HFFc6 (cell line): ENCODE measurements around the gene LMO2. TPM values are rescaled to one million over a fixed set of nuclear protein-coding genes. Genes with fewer than 3 reads are reported as not detected.
A peak's percentile ranks its signal among the peaks of the same experiment; 100 is the strongest.
"Not testable (repeated sequence)": the region's sequence is repeated elsewhere in the genome, so short reads cannot be mapped to it uniquely, and the experiment has no call there.

Experiments used
- DNase-seq: peaks from one replicate; pipeline ENCODE4 v3.0.0-alpha.2; 2018
- H3K27ac Mint-ChIP-seq: 2 replicates; pipeline ENCODE4 v1.8.0; 2020; ENCODE audit warnings: mild to moderate bottlenecking, mixed read lengths
- H3K27me3 Mint-ChIP-seq: 2 replicates; pipeline ENCODE4 v1.8.0; 2021; ENCODE audit warnings: mild to moderate bottlenecking, moderate library complexity, mixed read lengths; ENCODE audit not compliant: insufficient read depth
- H3K36me3 Mint-ChIP-seq: 2 replicates; pipeline ENCODE4 v1.8.0; 2021; ENCODE audit warnings: low read depth, mixed read lengths
- H3K4me1 Mint-ChIP-seq: 2 replicates; pipeline ENCODE4 v1.8.0; 2020; ENCODE audit warnings: low read depth, mixed read lengths
- H3K4me3 Mint-ChIP-seq: 2 replicates; pipeline ENCODE4 v1.8.0; 2020; ENCODE audit warnings: mild to moderate bottlenecking, moderate library complexity, mixed read lengths
- H3K9me3 Mint-ChIP-seq: 2 replicates; pipeline ENCODE4 v1.8.0; 2020; ENCODE audit warnings: mild to moderate bottlenecking, mixed read lengths
- CTCF ChIP-seq: fragments of 200-600 bp; sonication (generic); IDR thresholded peaks from 2 replicates; pipeline ENCODE4 v1.5.0; 2021; ENCODE audit warnings: antibody characterized with exemption, mild to moderate bottlenecking
- total RNA-seq, 6 experiments: library from RNA; stranded (reverse); fragmentation: NEBNext Ultra II Directional; extraction: Animal tissue kit (Norgen Biotek cat#: 25700); gene quantifications; 2 replicates in 1 of 6; 3 replicates in 5 of 6; pipeline ENCODE4 v1.2.3, GENCODE V29; 2021

The LMO2 gene
- total RNA-seq, 6 experiments from 2014 or later, result 0.11 to 0.30 (median 0.15) TPM; not detected in 2

GRCh38 chr11:33919645-33920044, 27.8 kb upstream of the LMO2 start:
- H3K27me3 Mint-ChIP-seq, result peaks cover 39% of the 10 kb centered on the region
- no peaks in the 10 kb centered on the region for H3K9me3 Mint-ChIP-seq
- TF ChIP-seq CTCF, result no peak
- DNase-seq, result no peak
- H3K36me3 Mint-ChIP-seq, result no peaks in the 10 kb centered on the region
- H3K4me3 Mint-ChIP-seq, result no peak overlapping the region
- 0 out of 2 replicates have a peak, but pooled peaks cover 11% of the 10 kb centered on the region for H3K4me1 Mint-ChIP-seq
- no peak overlapping the region for H3K27ac Mint-ChIP-seq

- not testable (repeated sequence) for H3K36me3 Mint-ChIP-seq, H3K4me3 Mint-ChIP-seq, DNase-seq, H3K9me3 Mint-ChIP-seq, H3K27ac Mint-ChIP-seq
- H3K4me1 Mint-ChIP-seq, result peaks cover 19% of the 10 kb centered on the region
- H3K27me3 Mint-ChIP-seq, result peaks cover 33% of the 10 kb centered on the region
Observed at GRCh38 chr11:33917402-33917801, 25.5 kb upstream of the LMO2 start.

- no peak for DNase-seq
- peaks cover 29% of the 10 kb centered on the region for H3K27me3 Mint-ChIP-seq
- TF ChIP-seq CTCF, result no peak
- H3K4me3 Mint-ChIP-seq, result no peak overlapping the region
- H3K9me3 Mint-ChIP-seq, result no peaks in the 10 kb centered on the region
- no peak overlapping the region for H3K27ac Mint-ChIP-seq
- H3K4me1 Mint-ChIP-seq, result peaks cover 26% of the 10 kb centered on the region
- H3K36me3 Mint-ChIP-seq, result no peaks in the 10 kb centered on the region
Observed at GRCh38 chr11:33916736-33917135, 24.9 kb upstream of the LMO2 start.

DNA sequence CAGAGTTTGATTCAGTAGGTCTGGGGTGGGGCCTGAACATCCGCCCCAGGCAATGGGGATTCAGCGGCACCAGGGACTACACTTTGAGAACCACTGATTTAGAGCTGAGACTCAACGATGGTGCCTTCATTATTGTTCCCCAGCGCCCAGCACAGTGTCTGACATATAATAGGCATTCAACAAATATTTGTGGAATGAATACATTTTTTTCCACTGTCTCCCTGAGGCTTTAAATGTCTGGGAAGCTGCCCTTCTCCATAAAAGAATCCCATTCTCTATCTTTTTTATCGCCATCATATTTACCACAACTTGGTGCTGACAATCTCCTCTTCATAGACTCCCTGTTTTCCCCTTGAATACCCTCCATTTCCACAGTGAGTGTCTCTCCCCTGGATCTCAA, 23.6 kb upstream of the LMO2 start:
- no peaks in the 10 kb centered on the region for H3K36me3 Mint-ChIP-seq
- no peak overlapping the region for H3K27ac Mint-ChIP-seq
- H3K27me3 Mint-ChIP-seq, result peaks cover 32% of the 10 kb centered on the region
- H3K4me1 Mint-ChIP-seq, result peaks cover 25% of the 10 kb centered on the region
- DNase-seq, result no peak
- no peak overlapping the region for H3K4me3 Mint-ChIP-seq
- H3K9me3 Mint-ChIP-seq, result no peaks in the 10 kb centered on the region
- no peak for TF ChIP-seq CTCF

DNA sequence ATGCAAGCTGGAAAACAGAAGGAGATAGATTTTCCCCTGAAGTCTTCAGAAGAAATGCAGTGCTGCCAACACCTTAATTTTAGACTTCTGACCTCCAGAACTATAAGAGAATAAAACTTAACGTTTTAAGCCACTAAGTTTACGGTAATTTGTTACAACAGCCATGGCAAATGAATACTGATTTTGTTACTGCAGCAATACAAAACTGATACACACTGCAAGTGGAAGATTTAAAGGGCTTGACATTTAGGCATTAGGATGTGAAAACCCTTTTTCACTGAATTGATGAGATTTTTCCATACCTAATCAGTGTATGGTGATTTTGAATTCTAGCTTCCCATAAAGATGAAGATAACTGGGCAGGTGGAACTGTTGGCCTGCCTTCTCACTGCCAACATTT, 22.1 kb upstream of the LMO2 start:
- Mint-ChIP-seq H3K36me3 (no peaks in the 10 kb centered on the region), H3K4me3 (no peak overlapping the region), H3K27me3 (peaks cover 36% of the 10 kb centered on the region), H3K4me1 (peaks cover 28% of the 10 kb centered on the region), H3K27ac (no peak overlapping the region), H3K9me3 (no peaks in the 10 kb centered on the region)
- TF ChIP-seq CTCF, result no peak
- no peak for DNase-seq

DNA sequence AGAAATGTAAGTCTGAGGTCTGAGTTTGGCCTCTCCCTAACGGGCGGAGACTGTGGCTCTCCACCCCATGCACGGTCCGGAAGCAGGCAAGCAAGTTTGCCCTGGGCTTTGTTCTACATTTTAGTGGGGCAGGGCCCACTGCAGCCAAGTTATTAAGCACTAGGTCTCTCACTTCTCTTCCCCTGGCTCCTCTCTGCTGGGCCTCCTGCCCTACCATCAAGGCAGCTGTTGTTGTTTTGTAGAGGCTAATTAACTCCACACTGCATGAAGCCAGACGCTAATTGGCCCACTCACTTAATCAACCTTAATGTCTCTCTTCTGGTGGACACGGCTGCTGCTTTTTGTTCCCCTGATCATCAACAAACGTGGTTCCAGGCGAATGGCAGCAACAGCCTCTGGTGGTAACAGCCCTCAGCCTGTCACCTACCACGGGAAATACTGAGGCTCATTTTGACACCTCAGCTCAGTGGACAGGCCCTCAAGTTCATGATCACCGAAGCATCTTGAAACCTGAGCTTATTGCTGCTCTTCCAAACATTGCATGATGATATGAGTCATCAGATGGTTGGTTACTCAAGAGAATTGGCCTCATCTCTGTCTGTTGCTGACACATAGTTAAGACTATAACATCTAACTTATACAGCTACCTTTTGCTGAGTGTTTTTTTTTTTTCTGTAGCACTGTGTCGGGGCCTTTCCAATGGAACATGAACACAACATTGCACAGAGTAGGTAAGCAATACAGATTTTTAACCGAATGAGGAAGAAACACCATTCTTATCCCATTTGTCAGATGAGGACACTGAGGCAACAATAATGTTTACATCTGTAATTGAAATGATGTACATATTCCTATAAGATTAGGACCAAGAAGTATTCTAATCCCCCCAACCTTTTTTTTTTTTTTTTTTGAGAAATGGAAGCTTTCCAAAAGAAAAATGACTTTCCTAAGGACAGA, 20.8 kb upstream of the LMO2 start:
- no peak for TF ChIP-seq CTCF
- H3K4me3 Mint-ChIP-seq, result no peak overlapping the region
- no peak overlapping the region for H3K27ac Mint-ChIP-seq
- H3K4me1 Mint-ChIP-seq, result peaks cover 28% of the 10 kb centered on the region
- H3K36me3 Mint-ChIP-seq, result no peaks in the 10 kb centered on the region
- H3K27me3 Mint-ChIP-seq, result peaks cover 35% of the 10 kb centered on the region
- DNase-seq, result peak; percentile 84
- no peaks in the 10 kb centered on the region for H3K9me3 Mint-ChIP-seq
